CD14-positive monocyte (primary cell): ENCODE measurements around the gene APOL6. TPM values are rescaled to one million over a fixed set of nuclear protein-coding genes. Genes with fewer than 3 reads are reported as not detected.
"Not testable (repeated sequence)": the region's sequence is repeated elsewhere in the genome, so short reads cannot be mapped to it uniquely, and the experiment has no call there.

ENCODE experiments used
- DNase-seq, 3 donors: peaks; one replicate each; pipeline ENCODE4 v3.0.0-alpha.2; 2011 to 2022
- H2AFZ ChIP-seq: 2 replicates; pipeline ENCODE4 v1.6.0; 2012; ENCODE audit warnings: mild to moderate bottlenecking, low read depth, low read length, inconsistent platforms; ENCODE audit not compliant: insufficient read depth, poor library complexity, severe bottlenecking
- H3K27ac ChIP-seq, 2 donors: 1 replicate in 1 of 2; 2 replicates in 1 of 2; pipeline ENCODE4 v1.5.1; 2012 to 2013; ENCODE audit warnings: low read length in 2 of 2, control low read depth in 1 of 2, inconsistent platforms in 1 of 2, low read depth in 1 of 2, mild to moderate bottlenecking in 1 of 2
- H3K27me3 ChIP-seq, 2 donors: one replicate each; pipeline versions ENCODE4 v1.6.0 to v1.6.1; 2011 to 2013; ENCODE audit warnings: low read length in 2 of 2; ENCODE audit not compliant: control insufficient read depth in 2 of 2, insufficient read depth in 2 of 2
- H3K36me3 ChIP-seq, 2 donors: replicated peaks in 1 of 2; 1 replicate in 1 of 2; 2 replicates in 1 of 2; pipeline versions ENCODE4 v1.5.1 to v1.6.1; 2012 to 2013; ENCODE audit warnings: low read length in 2 of 2, control low read depth in 1 of 2, inconsistent platforms in 1 of 2, mild to moderate bottlenecking in 1 of 2; ENCODE audit not compliant: insufficient read depth in 2 of 2, control insufficient read depth in 1 of 2
- H3K4me1 ChIP-seq, 2 donors: 1 replicate in 1 of 2; 2 replicates in 1 of 2; pipeline versions ENCODE4 v1.5.1 to v1.6.1; 2012 to 2013; ENCODE audit warnings: low read length in 2 of 2, control low read depth in 1 of 2, inconsistent platforms in 1 of 2, mild to moderate bottlenecking in 1 of 2, moderate library complexity in 1 of 2; ENCODE audit not compliant: insufficient read depth in 2 of 2, control insufficient read depth in 1 of 2
- H3K4me2 ChIP-seq: replicated peaks from 2 replicates; pipeline ENCODE3; 2012; ENCODE audit warnings: low read length, moderate library complexity, mild to moderate bottlenecking; ENCODE audit not compliant: poor library complexity, severe bottlenecking; ENCODE audit errors: extremely low read depth
- H3K4me3 ChIP-seq, 3 experiments: fragments of 200-600 bp in 1 of 3; sonication (generic) in 1 of 3; replicated peaks in 1 of 3; 1 replicate in 2 of 3; 2 replicates in 1 of 3; pipeline ENCODE4 v1.5.1; 2011 to 2013; ENCODE audit warnings: low read length in 3 of 3, mild to moderate bottlenecking in 3 of 3, control low read depth in 2 of 3, low read depth in 2 of 3, inconsistent platforms in 1 of 3, moderate library complexity in 1 of 3
- H3K79me2 ChIP-seq: 2 replicates; pipeline ENCODE4 v1.6.0; 2012; ENCODE audit warnings: mild to moderate bottlenecking, control low read depth, inconsistent platforms, low read length, moderate library complexity; ENCODE audit not compliant: insufficient read depth
- H3K9ac ChIP-seq: 2 replicates; pipeline ENCODE4 v1.6.0; 2017; ENCODE audit warnings: low read length, mild to moderate bottlenecking; ENCODE audit not compliant: insufficient read depth, poor library complexity, severe bottlenecking
- H3K9me3 ChIP-seq, 2 donors: replicated peaks in 1 of 2; 1 replicate in 1 of 2; 2 replicates in 1 of 2; pipeline versions ENCODE4 v1.5.1 to v1.6.1; 2012 to 2013; ENCODE audit warnings: low read length in 2 of 2, control low read depth in 1 of 2; ENCODE audit not compliant: control insufficient read depth in 1 of 2, insufficient read depth in 1 of 2
- H4K20me1 ChIP-seq: 2 replicates; pipeline ENCODE4 v1.6.0; 2012; ENCODE audit warnings: mild to moderate bottlenecking, low read length, control low read depth, moderate library complexity; ENCODE audit not compliant: insufficient read depth
- H3K27ac Mint-ChIP-seq, 7 donors: one replicate each; pipeline ENCODE4 v1.8.0; 2020; ENCODE audit warnings: mild to moderate bottlenecking in 7 of 7, mixed read lengths in 7 of 7, moderate library complexity in 6 of 7, inconsistent platforms in 2 of 7
- H3K27me3 Mint-ChIP-seq, 3 donors: one replicate each; pipeline ENCODE4 v1.8.0; 2021 to 2022; ENCODE audit warnings: low read depth in 3 of 3, mild to moderate bottlenecking in 3 of 3, mixed read lengths in 3 of 3, moderate library complexity in 3 of 3, inconsistent platforms in 1 of 3
- H3K36me3 Mint-ChIP-seq, 2 donors: one replicate each; pipeline ENCODE4 v1.8.0; 2020; ENCODE audit warnings: mixed read lengths in 2 of 2, inconsistent platforms in 1 of 2, mild to moderate bottlenecking in 1 of 2
- H3K4me1 Mint-ChIP-seq: one replicate; pipeline ENCODE4 v1.8.0; 2020; ENCODE audit warnings: mild to moderate bottlenecking, mixed read lengths
- H3K4me3 Mint-ChIP-seq, 2 donors: one replicate each; pipeline ENCODE4 v1.8.0; 2020; ENCODE audit warnings: mild to moderate bottlenecking in 2 of 2, mixed read lengths in 2 of 2, moderate library complexity in 1 of 2
- H3K9me3 Mint-ChIP-seq, 7 donors: one replicate each; pipeline ENCODE4 v1.8.0; 2020 to 2022; ENCODE audit warnings: mixed read lengths in 7 of 7, mild to moderate bottlenecking in 6 of 7, moderate library complexity in 6 of 7, inconsistent platforms in 2 of 7
- WGBS: methylation state at CpG from one replicate; pipeline ENCODE4 v1.1.5; 2013; ENCODE audit warnings: missing lambda C conversion rate; ENCODE audit not compliant: insufficient coverage; 5-methylcytosine and 5-hydroxymethylcytosine counted together
- intact Hi-C, 2 donors: fragments of 100-400 bp; cut with micrococcal nuclease; formaldehyde crosslinking; loops; one replicate each; pipeline versions ENCODE4 v1.15.0 to v1.15.1; 2023
- polyA plus RNA-seq, 3 donors: library from polyadenylated mRNA; depleted of rRNA in 1 of 3; unstranded in 2 of 3; stranded (reverse) in 1 of 3; fragments of 300-500 nt in 2 of 3; fragments of >200 nt in 1 of 3; fragmentation: Illumina TruSeq in 2 of 3; gene quantifications; 1 replicate in 2 of 3; 2 replicates in 1 of 3; pipeline ENCODE4 v1.2.3, GENCODE V29; 2012 to 2021
- TF ChIP-seq, protein P1 (sequence below): fragments of 200-600 bp; IDR thresholded peaks from one replicate; pipeline ENCODE4 v1.8.0; 2022; ENCODE audit warnings: antibody characterized with exemption, mild to moderate bottlenecking

The APOL6 gene
- polyA plus RNA-seq, 3 donors = 7.6 to 13.6 (median 9.1) TPM

DNA sequence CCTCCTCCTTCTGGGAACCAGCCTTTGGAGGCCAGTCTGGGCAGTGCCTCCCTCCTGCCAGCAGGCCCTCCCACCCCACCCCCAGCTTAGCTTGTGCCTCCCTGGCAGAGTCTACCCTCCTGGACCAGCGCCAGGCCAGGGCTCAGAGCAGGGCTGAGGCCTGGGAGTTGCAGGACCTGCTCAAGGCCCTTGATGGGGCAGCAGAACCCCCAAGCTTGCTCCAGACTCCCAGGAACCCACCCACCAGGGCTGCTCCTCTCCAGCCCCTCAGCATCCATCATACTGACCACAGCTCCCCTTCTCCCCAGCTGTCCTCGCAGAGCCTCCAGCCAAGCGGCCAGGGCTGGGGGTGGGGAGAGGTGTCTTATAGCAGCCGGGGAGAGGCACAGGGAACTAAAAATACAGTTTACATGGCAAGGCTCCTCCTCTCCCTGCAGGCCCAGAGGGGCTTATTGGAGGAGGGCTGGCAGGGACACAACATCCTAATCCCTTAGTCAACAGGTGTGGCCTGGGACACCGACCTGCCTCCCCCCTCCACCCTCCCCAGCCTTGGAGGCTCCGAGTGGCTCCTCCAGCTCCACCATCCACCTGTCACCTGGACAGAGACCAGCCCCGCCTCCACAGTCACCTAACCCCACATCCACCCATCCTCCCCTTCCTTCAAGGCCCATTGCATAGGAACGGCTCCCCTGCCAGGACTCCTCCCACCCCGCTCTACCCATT lies 25.9 kb upstream of the APOL6 start:
- Mint-ChIP-seq H3K4me3 (no peak overlapping the region), H3K9me3 (no peaks in the 10 kb centered on the region), H3K27ac (no peak overlapping the region), H3K36me3 (no peaks in the 10 kb centered on the region), H3K27me3 (peaks cover 4 to 19% (median 15%) of the 10 kb centered on the region in 3 donors), H3K4me1 (peaks cover 8% of the 10 kb centered on the region)
- Histone ChIP-seq H3K27me3 (peaks cover 0 to 10% of the 10 kb centered on the region in 2 donors), H2AFZ (no peak overlapping the region), H3K79me2 (no peaks in the 10 kb centered on the region), H3K4me2 (no peak overlapping the region), H3K36me3 (no peaks in the 10 kb centered on the region), H3K9ac (no peak overlapping the region), H3K4me3 (no peak overlapping the region), H4K20me1 (no peaks in the 10 kb centered on the region), H3K9me3 (no peaks in the 10 kb centered on the region), H3K27ac (no peak overlapping the region), H3K4me1 (peaks cover 5 to 6% of the 10 kb centered on the region in 2 donors)
- no peak for DNase-seq
- 93% methylated on average over 6 of the region's 9 CpGs for WGBS
- intact Hi-C loops = loop anchor here (5.0 to 10.0 kb wide), 5 partner anchors 40 to 500 kb away; no protein-coding TSS in a partner anchor
- TF ChIP-seq, protein P1, sequence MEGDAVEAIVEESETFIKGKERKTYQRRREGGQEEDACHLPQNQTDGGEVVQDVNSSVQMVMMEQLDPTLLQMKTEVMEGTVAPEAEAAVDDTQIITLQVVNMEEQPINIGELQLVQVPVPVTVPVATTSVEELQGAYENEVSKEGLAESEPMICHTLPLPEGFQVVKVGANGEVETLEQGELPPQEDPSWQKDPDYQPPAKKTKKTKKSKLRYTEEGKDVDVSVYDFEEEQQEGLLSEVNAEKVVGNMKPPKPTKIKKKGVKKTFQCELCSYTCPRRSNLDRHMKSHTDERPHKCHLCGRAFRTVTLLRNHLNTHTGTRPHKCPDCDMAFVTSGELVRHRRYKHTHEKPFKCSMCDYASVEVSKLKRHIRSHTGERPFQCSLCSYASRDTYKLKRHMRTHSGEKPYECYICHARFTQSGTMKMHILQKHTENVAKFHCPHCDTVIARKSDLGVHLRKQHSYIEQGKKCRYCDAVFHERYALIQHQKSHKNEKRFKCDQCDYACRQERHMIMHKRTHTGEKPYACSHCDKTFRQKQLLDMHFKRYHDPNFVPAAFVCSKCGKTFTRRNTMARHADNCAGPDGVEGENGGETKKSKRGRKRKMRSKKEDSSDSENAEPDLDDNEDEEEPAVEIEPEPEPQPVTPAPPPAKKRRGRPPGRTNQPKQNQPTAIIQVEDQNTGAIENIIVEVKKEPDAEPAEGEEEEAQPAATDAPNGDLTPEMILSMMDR = no peak

DNA sequence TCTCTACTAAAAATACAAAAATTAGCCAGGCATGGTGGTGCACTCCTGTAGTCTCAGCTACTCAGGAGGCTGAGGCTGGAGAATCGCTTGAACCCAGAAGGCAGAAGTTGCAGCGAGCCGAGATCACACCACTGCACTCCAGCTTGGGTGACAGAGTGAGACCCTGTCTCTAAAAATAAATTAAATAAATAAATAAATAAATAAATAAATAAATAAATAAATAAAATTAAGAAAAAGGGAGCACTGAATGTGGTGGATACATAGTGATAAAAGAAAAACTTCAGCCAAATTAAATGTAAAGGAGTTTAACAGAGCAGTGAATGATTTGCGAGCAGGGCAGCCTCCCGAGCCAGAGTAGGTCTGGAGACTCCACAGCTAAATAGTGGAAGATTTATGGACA lies 24.4 kb upstream of the APOL6 start:
- H3K9ac ChIP-seq, H4K20me1 ChIP-seq, H3K4me3 ChIP-seq, H3K36me3 ChIP-seq, H3K27ac ChIP-seq, H2AFZ ChIP-seq, H3K36me3 Mint-ChIP-seq, DNase-seq, H3K9me3 ChIP-seq, H3K4me2 ChIP-seq, H3K79me2 ChIP-seq, H3K9me3 Mint-ChIP-seq, H3K27ac Mint-ChIP-seq: not testable (repeated sequence)
- 94% methylated on average over 2 of the region's 5 CpGs for whole genome bisulfite sequencing
- Histone ChIP-seq H3K27me3 (peaks cover 0 to 16% of the 10 kb centered on the region in 2 donors), H3K4me1 (peaks cover 10 to 11% of the 10 kb centered on the region in 2 donors)
- intact Hi-C loops = loop anchor here (5.0 to 10.0 kb wide), 5 partner anchors 42 to 498 kb away; no protein-coding TSS in a partner anchor
- Mint-ChIP-seq H3K27me3 (peaks cover 11 to 25% (median 23%) of the 10 kb centered on the region in 3 donors), H3K4me3 (peak overlapping the region in 1 of 2 donors; percentile 37), H3K4me1 (peaks cover 14% of the 10 kb centered on the region)
